Measurements from ENCODE around the gene MKI67.
"Not testable (repeated sequence)": the region's sequence is repeated elsewhere in the genome, so short reads cannot be mapped to it uniquely, and the experiment has no call there.

MKI67 gene

GRCh38 chr10:128103229-128103714 is 23.0 kb downstream of the MKI67 start:
- DNase-seq = no peak

GRCh38 chr10:128102480-128103228 is 23.6 kb downstream of the MKI67 start:
- DNase-seq = no peak

- no peak for DNase-seq
Measured at GRCh38 chr10:128101901-128102300, 24.3 kb downstream of the MKI67 start.

GRCh38 chr10:128099901-128100300 is 26.3 kb downstream of the MKI67 start:
- no peak for DNase-seq

- DNase-seq = no peak
Measured at GRCh38 chr10:128098631-128099030, 27.6 kb downstream of the MKI67 start.

- DNase-seq = no peak
Measured at GRCh38 chr10:128097783-128098182, 28.4 kb downstream of the MKI67 start.

GRCh38 chr10:128096486-128097199 is 29.6 kb downstream of the MKI67 start:
- no peak for DNase-seq

GRCh38 chr10:128095753-128096469 is 30.3 kb downstream of the MKI67 start:
- DNase-seq = no peak

GRCh38 chr10:128095027-128095752 is 31.0 kb downstream of the MKI67 start:
- DNase-seq = no peak

- DNase-seq = not testable (repeated sequence)
Measured at GRCh38 chr10:128094596-128094995, 31.6 kb downstream of the MKI67 start.

GRCh38 chr10:128092454-128092853 is 33.8 kb downstream of the MKI67 start:
- DNase-seq = no peak

- DNase-seq = no peak
Measured at GRCh38 chr10:128091636-128092210, 34.5 kb downstream of the MKI67 start.

- DNase-seq = no peak
Measured at GRCh38 chr10:128087884-128088709, 38.1 kb downstream of the MKI67 start.

- no peak for DNase-seq
Measured at GRCh38 chr10:128087146-128087883, 38.9 kb downstream of the MKI67 start.

GRCh38 chr10:128086003-128086863 is 40.0 kb downstream of the MKI67 start:
- DNase-seq = no peak

- DNase-seq = no peak
Measured at GRCh38 chr10:128084991-128085390, 41.2 kb downstream of the MKI67 start.

- DNase-seq = no peak
Measured at GRCh38 chr10:128084364-128084763, 41.9 kb downstream of the MKI67 start.

GRCh38 chr10:128083191-128083895 is 42.9 kb downstream of the MKI67 start:
- no peak for DNase-seq

- DNase-seq = no peak
Measured at GRCh38 chr10:128081720-128082119, 44.5 kb downstream of the MKI67 start.
